Endothelial cell of umbilical vein (primary cell): Measurements from ENCODE around the gene FARP1. TPM values are rescaled to one million over a fixed set of nuclear protein-coding genes. Genes with fewer than 3 reads are reported as not detected.
A peak's percentile ranks its signal among the peaks of the same experiment; 100 is the strongest.

Experiments
- BruUV-seq: library from RNA; stranded (reverse); fragments of 400-500 nt; replicated peaks from 2 replicates; lab custom pipeline; 2021; lab: Mats Ljungman, UMichigan
- CTCF ChIA-PET: fragments of 300-600, 350-600 bp; sonication (Branson Sonifier 250); formaldehyde crosslinking; loops from one replicate; lab custom pipeline; 2021; ENCODE audit warnings: antibody characterized with exemption, inconsistent platforms; lab: Charles Lee
- POLR2A ChIA-PET: fragments of 300-600, 350-600 bp; sonication (Branson Sonifier 250); formaldehyde crosslinking; loops from one replicate; lab custom pipeline; 2021; ENCODE audit warnings: antibody characterized with exemption, inconsistent platforms; lab: Charles Lee
- DNase-seq: peaks from one replicate; pipeline ENCODE4 v3.0.0-alpha.2; 2011; ENCODE audit warnings: low read depth, low spot score
- FAIRE-seq: peaks from 2 replicates; lab custom pipeline; 2011; peaks lifted over from hg19 to GRCh38; lab: Jason Lieb, UNC
- H2AFZ ChIP-seq: 2 replicates; pipeline ENCODE4 v1.6.0; 2012; ENCODE audit warnings: low read depth, low read length, control low read depth, inconsistent platforms
- H3K27ac ChIP-seq: 2 replicates; pipeline ENCODE4 v1.5.1; 2011; ENCODE audit warnings: low read depth, mild to moderate bottlenecking, control low read depth, low read length, moderate library complexity; ENCODE audit not compliant: insufficient read depth
- H3K27me3 ChIP-seq, 2 experiments: 2 replicates each; pipeline versions ENCODE4 v1.6.0 to v1.6.1; 2011; ENCODE audit warnings: low read length in 2 of 2, mixed read lengths in 1 of 2; ENCODE audit not compliant: control insufficient read depth in 2 of 2, insufficient read depth in 2 of 2
- H3K36me3 ChIP-seq, 2 experiments: 2 replicates in 1 of 2; 3 replicates in 1 of 2; pipeline ENCODE4 v1.5.1; 2011; ENCODE audit warnings: low read length in 2 of 2, mild to moderate bottlenecking in 1 of 2, moderate library complexity in 1 of 2; ENCODE audit not compliant: control insufficient read depth in 2 of 2, insufficient read depth in 2 of 2; ENCODE audit errors: extremely low read depth in 1 of 2
- H3K4me1 ChIP-seq: 3 replicates; pipeline ENCODE4 v1.5.1; 2011; ENCODE audit warnings: mild to moderate bottlenecking, low read length; ENCODE audit not compliant: control insufficient read depth, insufficient read depth; ENCODE audit errors: extremely low read depth
- H3K4me2 ChIP-seq: 2 replicates; pipeline ENCODE4 v1.6.1; 2011; ENCODE audit warnings: low read length, control low read depth, mixed read lengths; ENCODE audit not compliant: insufficient read depth
- H3K4me3 ChIP-seq, 3 experiments: fragments of 200-600 bp in 1 of 3; sonication (generic), shearing (Covaris generic) in 1 of 3; replicated peaks in 1 of 3; 2 replicates each; pipeline ENCODE4 v1.5.1; 2011 to 2016; ENCODE audit warnings: control low read depth in 3 of 3, low read length in 3 of 3, mild to moderate bottlenecking in 2 of 3, inconsistent platforms in 1 of 3, low read depth in 1 of 3, moderate library complexity in 1 of 3; ENCODE audit not compliant: insufficient read depth in 1 of 3
- H3K79me2 ChIP-seq: 2 replicates; pipeline ENCODE4 v1.6.0; 2012; ENCODE audit warnings: low read length, inconsistent platforms; ENCODE audit not compliant: control insufficient read depth, insufficient read depth
- H3K9ac ChIP-seq: replicated peaks from 2 replicates; pipeline ENCODE3; 2011; ENCODE audit warnings: low read length, control low read depth; ENCODE audit not compliant: insufficient read depth; ENCODE audit errors: extremely low read depth
- H3K9me1 ChIP-seq: replicated peaks from 3 replicates; pipeline ENCODE4 v1.6.0; 2011; ENCODE audit warnings: mild to moderate bottlenecking, low read length; ENCODE audit not compliant: control insufficient read depth, insufficient read depth; ENCODE audit errors: extremely low read depth
- H3K9me3 ChIP-seq: replicated peaks from 2 replicates; pipeline ENCODE4 v1.5.1; 2012; ENCODE audit warnings: low read length, inconsistent platforms; ENCODE audit not compliant: control insufficient read depth, insufficient read depth
- H4K20me1 ChIP-seq: replicated peaks from 2 replicates; pipeline ENCODE3; 2011; ENCODE audit warnings: mild to moderate bottlenecking, low read length; ENCODE audit not compliant: control insufficient read depth, insufficient read depth; ENCODE audit errors: extremely low read depth
- EZH2 ChIP-seq: IDR thresholded peaks from 2 replicates; pipeline ENCODE4 v1.6.1; 2012; ENCODE audit warnings: borderline replicate concordance, low read depth, mild to moderate bottlenecking, moderate library complexity, low read length, inconsistent platforms; ENCODE audit not compliant: severe bottlenecking
- FOS ChIP-seq: IDR thresholded peaks from 2 replicates; pipeline ENCODE4 v1.6.1; 2011; ENCODE audit warnings: mild to moderate bottlenecking, low read length, moderate library complexity, borderline replicate concordance; ENCODE audit not compliant: insufficient read depth
- GATA2 ChIP-seq: IDR thresholded peaks from 2 replicates; pipeline ENCODE4 v1.7.0; 2011; ENCODE audit warnings: low read depth, mild to moderate bottlenecking, moderate library complexity, mixed read lengths, low read length; ENCODE audit not compliant: insufficient read length, insufficient read depth
- MYC ChIP-seq: IDR thresholded peaks from one replicate; pipeline ENCODE4 v1.6.1; 2011; ENCODE audit warnings: mild to moderate bottlenecking, low read depth, low read length
- dilution Hi-C: fragments of 300-500 bp; cut with MboI; formaldehyde crosslinking; loops from one replicate; pipeline ENCODE4 v1.15.0; 2019; ENCODE audit warnings: low sequenced_read_pairs; ENCODE audit not compliant: extremely low pct_ligation_motif_present
- intact Hi-C: fragments of 100-400 bp; cut with micrococcal nuclease; formaldehyde crosslinking; loops from one replicate; pipeline ENCODE4 v1.10.0; 2022
- polyA plus RNA-seq, 4 experiments: library from polyadenylated mRNA; depleted of rRNA in 3 of 4; stranded (reverse) in 3 of 4; unstranded in 1 of 4; fragments of >200 nt; gene quantifications; 2 replicates each; pipeline versions ENCODE4 v1.2.1 to v1.2.3, GENCODE V29; 2011 to 2012; ENCODE audit warnings: missing spikeins in 1 of 4
- total RNA-seq: library from RNA; stranded (reverse); gene quantifications from 2 replicates; pipeline ENCODE4 v1.2.3, GENCODE V29; 2021
- TF ChIP-seq, protein P1 (sequence below), 2 donors: IDR thresholded peaks; 1 replicate in 1 of 2; 2 replicates in 1 of 2; pipeline ENCODE4 v1.5.1; 2011; ENCODE audit warnings: low read length in 2 of 2, mild to moderate bottlenecking in 2 of 2, moderate library complexity in 2 of 2, control low read depth in 1 of 2, inconsistent platforms in 1 of 2, low read depth in 1 of 2; ENCODE audit not compliant: insufficient read depth in 1 of 2; ENCODE audit errors: extremely low read depth in 1 of 2

Gene FARP1
- total and polyA plus RNA-seq, 2 donors (not counting 3 experiments of a cell fraction or from before 2014, with no cell fraction given), result 19.0 to 77.7 TPM

DNA sequence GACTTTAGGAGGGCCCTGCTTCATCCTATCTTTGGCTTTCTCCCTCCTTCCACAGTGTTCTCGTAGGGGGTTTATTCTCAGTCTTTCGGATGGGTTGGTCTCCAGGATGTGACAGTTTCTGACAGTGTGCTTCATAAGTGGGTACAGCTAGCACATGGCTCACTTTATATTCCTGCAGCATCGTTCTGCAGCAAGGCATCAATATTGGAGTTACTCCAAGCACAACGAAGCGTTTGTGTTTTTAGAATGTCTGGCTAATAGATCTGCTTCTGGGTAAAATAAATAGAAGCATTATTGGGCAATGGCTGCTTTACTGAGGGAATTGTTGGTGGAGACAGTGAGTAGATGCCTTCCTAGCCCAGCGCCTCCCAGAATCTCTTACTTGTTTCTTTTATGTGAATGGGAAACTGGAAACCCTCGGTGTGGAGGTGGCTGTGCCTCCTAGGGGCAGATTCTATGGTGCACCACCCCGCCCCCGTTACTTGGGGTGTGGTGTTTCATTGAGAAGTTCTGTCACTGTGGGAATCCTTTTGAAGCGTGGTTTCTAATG lies 2.0 kb downstream of the FARP1 start:
- dilution Hi-C loops, result no loop called here
- no peak overlapping the region for H3K27ac ChIP-seq
- peaks cover 42% of the 10 kb centered on the region for H3K79me2 ChIP-seq
- ChIA-PET POLR2A (no interaction called here), CTCF (no interaction called here)
- H3K27me3 ChIP-seq, result peaks cover 2 to 9% of the 10 kb centered on the region in 2 experiments
- FAIRE-seq, result peak; percentile 67
- peak overlapping the region; percentile 75 for H3K4me2 ChIP-seq
- H4K20me1 ChIP-seq, result no peaks in the 10 kb centered on the region
- intact Hi-C loops, result loop anchor here (1.0 to 5.0 kb wide), 5 partner anchors 28 to 267 kb away; no protein-coding TSS in a partner anchor
- H3K4me1 ChIP-seq, result peaks cover 12% of the 10 kb centered on the region
- BruUV-seq, result no TSS peak
- H3K4me3 ChIP-seq, result peak overlapping the region in 2 of 3 experiments; percentile 81 to 88
- H3K9me1 ChIP-seq, result no peaks in the 10 kb centered on the region
- DNase-seq, result peak; percentile 39
- TF ChIP-seq GATA2 (no peak), FOS (no peak), EZH2 (no peak), MYC (no peak)
- TF ChIP-seq, protein P1, sequence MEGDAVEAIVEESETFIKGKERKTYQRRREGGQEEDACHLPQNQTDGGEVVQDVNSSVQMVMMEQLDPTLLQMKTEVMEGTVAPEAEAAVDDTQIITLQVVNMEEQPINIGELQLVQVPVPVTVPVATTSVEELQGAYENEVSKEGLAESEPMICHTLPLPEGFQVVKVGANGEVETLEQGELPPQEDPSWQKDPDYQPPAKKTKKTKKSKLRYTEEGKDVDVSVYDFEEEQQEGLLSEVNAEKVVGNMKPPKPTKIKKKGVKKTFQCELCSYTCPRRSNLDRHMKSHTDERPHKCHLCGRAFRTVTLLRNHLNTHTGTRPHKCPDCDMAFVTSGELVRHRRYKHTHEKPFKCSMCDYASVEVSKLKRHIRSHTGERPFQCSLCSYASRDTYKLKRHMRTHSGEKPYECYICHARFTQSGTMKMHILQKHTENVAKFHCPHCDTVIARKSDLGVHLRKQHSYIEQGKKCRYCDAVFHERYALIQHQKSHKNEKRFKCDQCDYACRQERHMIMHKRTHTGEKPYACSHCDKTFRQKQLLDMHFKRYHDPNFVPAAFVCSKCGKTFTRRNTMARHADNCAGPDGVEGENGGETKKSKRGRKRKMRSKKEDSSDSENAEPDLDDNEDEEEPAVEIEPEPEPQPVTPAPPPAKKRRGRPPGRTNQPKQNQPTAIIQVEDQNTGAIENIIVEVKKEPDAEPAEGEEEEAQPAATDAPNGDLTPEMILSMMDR (IDR thresholded peaks at IDR 0.05; ENCODE audit: extremely low read depth in 1 of 2, insufficient read depth in 1 of 2, low read depth in 1 of 2, low read length in 2 of 2), result peak in 1 of 2 donors; percentile 25
- no peaks in the 10 kb centered on the region for H3K36me3 ChIP-seq
- H2AFZ ChIP-seq, result no peak overlapping the region
- H3K9ac ChIP-seq, result peak overlapping the region; percentile 1
- H3K9me3 ChIP-seq, result no peaks in the 10 kb centered on the region
